ENCODE results near the gene TDRD1.

TDRD1 gene

DNA sequence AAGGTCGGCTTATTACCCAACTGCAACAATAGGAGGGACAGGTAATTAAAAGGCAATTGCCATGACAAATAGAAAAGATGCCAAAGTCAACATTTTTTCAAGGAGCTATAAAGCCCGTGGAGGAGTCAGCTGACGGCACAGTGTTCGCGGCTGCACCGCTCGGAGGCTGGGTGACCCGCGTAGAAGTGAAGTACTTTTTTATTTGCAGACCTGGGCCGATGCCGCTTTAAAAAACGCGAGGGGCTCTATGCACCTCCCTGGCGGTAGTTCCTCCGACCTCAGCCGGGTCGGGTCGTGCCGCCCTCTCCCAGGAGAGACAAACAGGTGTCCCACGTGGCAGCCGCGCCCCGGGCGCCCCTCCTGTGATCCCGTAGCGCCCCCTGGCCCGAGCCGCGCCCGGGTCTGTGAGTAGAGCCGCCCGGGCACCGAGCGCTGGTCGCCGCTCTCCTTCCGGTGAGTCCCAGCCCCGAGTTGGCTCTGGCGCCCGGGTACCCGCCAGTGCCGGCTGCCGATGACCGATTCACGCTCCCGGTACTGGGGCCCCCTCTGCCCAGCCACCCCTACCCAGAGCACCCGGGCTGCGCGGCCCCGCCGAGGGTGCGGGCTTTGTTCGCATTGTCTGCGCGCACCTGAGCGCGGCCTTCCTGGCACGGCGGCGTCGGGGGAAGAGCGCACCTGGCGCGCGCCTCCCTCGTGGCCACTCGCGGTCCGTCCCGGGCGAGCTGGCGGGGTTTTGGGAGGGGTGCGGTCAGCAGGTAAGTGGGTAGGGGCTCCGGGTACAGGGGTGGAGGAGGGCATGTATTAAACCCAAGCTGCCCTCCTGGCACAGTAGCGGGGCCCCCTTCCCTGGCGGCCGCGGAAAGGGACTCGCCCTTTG, 60.2 kb downstream of the TDRD1 start, which contains the start of gene VWA2:
TSS of gene VWA2 (plus strand) at position 138 of the 877 bp plus-strand sequence. CDS start 9,460 bp downstream, outside the sequence.
- no peak for DNase-seq (ENCODE audit: low spot score)

- DNase-seq (ENCODE audit: low spot score), result no peak
Observed at GRCh38 chr10:114239994-114240345, 60.8 kb downstream of the TDRD1 start.

DNA sequence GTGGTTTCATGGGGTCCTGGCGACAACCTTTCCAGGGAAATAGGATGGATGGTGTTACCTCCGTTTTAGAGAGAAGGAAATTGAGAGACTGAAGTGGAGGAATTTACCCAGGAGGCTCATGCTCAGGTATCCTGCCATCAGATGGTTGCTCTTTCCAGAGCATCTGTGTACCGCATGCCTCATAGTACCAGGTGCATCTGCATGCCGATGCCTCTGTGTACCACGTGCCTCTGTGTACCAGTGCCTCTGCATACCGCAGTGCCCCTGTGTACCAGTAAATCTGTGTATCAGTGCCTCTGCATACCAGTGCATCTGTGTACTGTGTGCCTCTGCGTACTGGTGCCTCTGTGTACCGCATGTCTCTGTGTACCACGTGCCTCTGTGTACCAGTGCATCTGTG, 63.1 kb downstream of the TDRD1 start:
- DNase-seq (ENCODE audit: low spot score), result no peak

DNA sequence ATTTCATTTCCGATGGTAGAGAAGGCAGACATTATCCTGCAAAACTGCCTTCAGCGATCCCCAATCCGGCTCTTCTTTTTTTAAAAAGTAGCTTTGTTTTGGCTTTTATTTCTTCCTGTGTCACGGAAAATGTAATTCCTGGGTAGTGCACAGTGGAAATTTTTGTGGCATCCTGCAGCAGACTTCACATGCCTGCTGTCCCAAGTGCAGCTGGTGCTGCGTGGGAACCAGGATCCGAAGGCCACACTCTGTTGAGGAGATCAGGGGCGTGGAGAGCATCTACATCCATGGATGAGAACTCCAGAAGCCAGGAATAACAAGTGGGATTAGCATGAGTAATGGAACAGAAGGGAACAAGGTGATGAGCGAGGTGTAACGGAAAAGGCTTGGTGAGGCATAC, 64.5 kb downstream of the TDRD1 start:
- DNase-seq (ENCODE audit: low spot score), result no peak

GRCh38 chr10:114244126-114244525, 65.0 kb downstream of the TDRD1 start:
- no peak for DNase-seq (ENCODE audit: low spot score)

- DNase-seq (ENCODE audit: low spot score), result no peak
Observed at GRCh38 chr10:114245121-114245791, 66.1 kb downstream of the TDRD1 start.

- DNase-seq (ENCODE audit: low spot score), result no peak
Observed at GRCh38 chr10:114246679-114247305, 67.6 kb downstream of the TDRD1 start.

DNA sequence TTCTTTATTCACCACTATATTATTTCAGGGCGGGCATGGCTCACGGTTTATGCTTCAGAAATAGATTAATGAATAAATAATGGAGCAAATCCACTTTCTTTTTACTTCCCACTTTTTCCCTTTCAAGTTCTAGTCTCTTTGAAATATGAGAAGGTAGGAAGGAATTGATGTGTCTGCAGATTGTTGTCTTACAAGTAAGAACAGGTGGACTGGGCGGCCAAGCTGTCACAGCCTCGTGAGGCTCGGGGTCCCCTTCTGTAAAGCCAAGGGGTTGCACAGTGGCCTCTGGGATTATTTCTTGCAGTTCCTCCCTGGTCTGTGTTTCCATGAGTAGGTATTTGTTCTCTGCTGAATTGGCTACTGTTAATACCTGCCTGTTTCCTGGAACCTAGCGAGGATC, 71.1 kb downstream of the TDRD1 start:
- DNase-seq (ENCODE audit: low spot score), result no peak

GRCh38 chr10:114250716-114251115, 71.6 kb downstream of the TDRD1 start:
- no peak for DNase-seq (ENCODE audit: low spot score)

GRCh38 chr10:114252092-114252491, 72.9 kb downstream of the TDRD1 start:
- no peak for DNase-seq (ENCODE audit: low spot score)

- DNase-seq (ENCODE audit: low spot score), result no peak
Observed at GRCh38 chr10:114252883-114253282, 73.7 kb downstream of the TDRD1 start.

GRCh38 chr10:114255227-114255626, 76.1 kb downstream of the TDRD1 start:
- no peak for DNase-seq (ENCODE audit: low spot score)

- no peak for DNase-seq (ENCODE audit: low spot score)
Observed at GRCh38 chr10:114256008-114256765, 77.0 kb downstream of the TDRD1 start.

DNA sequence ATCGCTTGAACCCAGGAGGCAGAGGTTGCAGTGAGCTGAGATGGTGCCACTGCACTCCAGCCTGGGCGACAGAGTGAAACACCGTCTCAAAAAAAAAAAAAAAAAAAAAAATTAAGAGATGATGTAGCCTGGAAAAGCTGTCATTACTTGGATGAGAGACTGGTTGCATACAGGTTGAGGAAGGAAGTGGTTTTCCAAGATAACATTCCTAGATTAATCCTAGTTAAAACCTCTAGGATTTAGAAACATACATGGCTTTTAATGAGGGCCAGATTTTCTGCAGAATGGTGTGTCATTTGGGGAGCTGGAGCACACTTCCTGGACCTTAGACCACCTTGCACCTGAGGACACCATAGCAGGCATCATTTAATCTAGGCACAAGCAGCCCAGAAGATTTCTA, 77.7 kb downstream of the TDRD1 start:
- no peak for DNase-seq (ENCODE audit: low spot score)

- no peak for DNase-seq (ENCODE audit: low spot score)
Observed at GRCh38 chr10:114257498-114257897, 78.3 kb downstream of the TDRD1 start.

DNA sequence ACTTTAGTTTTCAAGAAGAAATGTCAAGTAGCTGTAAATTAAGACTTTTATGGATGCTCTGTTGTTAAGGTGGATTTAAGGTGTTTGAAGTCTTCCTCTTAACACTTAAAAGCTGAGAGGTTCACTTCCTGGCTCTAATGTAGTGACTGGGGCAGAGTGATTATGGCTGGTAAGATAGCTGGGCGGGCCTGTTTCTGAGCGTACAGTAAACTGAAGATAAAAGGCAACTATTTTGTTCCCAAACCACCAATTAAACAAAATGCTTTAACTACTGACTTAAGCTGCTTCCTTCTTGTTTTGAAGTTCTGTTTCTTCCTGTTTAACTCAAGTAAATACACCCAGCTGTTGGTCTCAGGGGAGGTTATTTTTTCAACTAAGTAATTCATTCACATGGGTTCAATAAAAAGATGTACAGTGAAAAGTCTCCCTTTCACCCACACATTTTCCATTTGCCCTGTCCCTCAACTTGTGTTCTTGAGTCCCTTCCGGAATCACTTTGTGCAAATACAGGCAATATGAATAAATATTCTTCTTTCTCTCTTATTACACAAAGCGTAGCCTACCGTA, 79.2 kb downstream of the TDRD1 start:
- no peak for DNase-seq (ENCODE audit: low spot score)

- no peak for DNase-seq (ENCODE audit: low spot score)
Observed at GRCh38 chr10:114259824-114260223, 80.7 kb downstream of the TDRD1 start.

GRCh38 chr10:114260366-114260765, 81.2 kb downstream of the TDRD1 start:
- no peak for DNase-seq (ENCODE audit: low spot score)

DNA sequence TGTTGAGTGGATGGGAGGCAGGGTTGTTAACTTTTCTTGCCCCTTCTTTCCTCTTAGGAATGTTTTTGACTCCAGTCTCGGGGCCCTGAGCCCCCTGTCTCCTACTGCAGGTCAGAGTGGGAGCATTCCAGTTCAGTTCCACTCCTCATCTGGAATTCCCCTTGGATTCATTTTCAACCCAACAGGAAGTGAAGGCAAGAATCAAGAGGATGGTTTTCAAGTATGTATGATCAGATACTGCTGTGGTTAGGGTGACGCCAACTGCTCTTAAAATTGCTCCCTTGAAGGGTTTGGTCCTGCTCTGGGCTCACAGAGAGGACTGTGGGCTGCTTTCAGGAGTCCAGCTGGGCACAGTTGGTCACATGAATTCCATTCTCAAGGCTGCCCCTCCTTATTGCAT, 81.9 kb downstream of the TDRD1 start:
- DNase-seq (ENCODE audit: low spot score), result no peak

DNA sequence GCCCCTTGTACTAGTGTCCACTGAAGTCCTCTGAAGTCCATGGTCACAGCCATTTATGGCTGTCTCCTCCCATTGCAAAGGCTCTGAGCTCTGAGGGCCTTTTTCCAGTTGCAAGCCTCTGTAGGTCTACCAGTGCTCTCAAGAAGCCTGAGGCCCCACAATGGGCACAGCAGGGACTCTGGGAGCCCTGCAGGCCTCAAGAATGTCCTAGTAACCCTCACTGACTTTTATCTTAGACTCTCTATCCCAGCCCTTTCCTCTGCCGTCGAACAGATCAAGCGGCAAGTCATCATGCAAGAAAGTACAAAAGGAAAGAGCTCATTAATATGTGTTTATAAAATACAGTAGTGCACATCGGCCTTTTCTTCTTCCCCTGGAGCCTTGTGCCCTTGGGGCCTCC, 83.3 kb downstream of the TDRD1 start:
- DNase-seq (ENCODE audit: low spot score), result no peak

DNA sequence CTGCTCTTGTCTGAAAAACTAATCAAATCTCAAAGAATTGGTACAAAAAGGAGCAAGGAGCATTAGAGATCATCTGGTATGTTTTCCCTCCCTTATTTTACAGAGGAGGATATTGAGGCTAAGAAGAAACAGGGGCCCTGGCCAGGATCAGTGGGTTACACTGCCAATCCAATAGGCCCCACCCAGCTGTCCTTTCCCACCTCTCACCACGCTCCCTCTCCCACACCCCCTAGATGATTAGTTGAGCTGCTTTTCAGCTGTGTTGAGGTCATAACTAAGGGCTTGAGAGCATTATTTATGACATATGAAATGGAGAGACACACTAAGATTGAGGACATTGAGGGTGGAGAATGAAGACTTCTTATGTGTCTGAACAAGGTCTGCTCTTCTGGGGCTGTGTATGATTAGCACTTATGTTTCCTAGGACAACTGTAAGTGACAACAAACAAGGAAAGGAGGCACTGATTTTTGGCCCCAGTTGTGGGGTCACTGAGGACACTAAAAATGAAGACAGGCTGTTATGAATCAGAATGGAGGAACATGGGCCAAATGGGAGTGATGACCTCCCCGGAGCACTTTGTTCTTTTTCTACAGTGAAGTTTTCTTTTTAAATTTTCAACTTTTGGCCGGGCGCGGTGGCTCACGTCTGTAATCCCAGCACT, 86.4 kb downstream of the TDRD1 start:
- DNase-seq (ENCODE audit: low spot score), result no peak

Measured in kidney capillary endothelial cell (primary cell).